ENCODE data around the gene MCU. TPM values are rescaled to one million over a fixed set of nuclear protein-coding genes. Genes with fewer than 3 reads are reported as not detected.

Gene MCU
- total and polyA plus RNA-seq, 2 of the 4 experiments (the other 2 are of a cell fraction), result 36.2 to 36.7 TPM

DNA sequence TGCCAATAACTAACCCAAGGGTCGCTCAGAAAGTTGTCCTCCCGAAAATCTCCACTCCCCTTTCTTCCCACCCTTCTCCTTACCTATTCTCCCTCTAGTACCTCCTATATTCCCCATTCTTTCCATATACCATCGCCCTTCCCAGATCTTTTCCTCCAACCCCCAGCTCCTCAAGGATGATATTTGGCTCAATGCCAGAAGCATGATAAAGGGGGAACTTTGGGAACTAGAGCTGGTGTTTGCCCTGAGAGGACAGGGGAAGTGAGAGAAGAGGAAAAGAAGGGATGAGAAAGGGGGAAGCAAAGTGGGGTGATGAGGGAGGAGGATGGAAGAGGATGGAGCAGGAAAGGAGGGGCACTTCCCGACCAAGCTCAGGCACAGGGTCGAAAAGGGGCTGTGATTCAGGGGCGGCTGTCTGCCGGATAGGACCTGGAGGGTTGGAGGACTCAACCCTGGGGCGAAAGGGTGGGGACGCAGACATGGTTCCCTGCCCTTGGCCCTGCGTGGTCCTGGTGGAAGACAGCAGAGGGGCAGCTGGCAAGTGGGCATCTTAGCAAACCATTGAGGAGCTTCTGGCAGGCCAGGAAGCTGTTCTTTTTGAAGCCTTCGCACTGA is 203.4 kb downstream of the MCU start:
- intact Hi-C loops (cut with micrococcal nuclease), result no loop called here
- Histone ChIP-seq H3K4me1 (ENCODE audit: control insufficient read depth, insufficient read depth, low read length) (no peaks in the 10 kb centered on the region), H3K4ac (ENCODE audit: low read depth, low read length) (no peak overlapping the region), H4K91ac (ENCODE audit: insufficient read depth, low read depth, low read length) (no peak overlapping the region), H3K14ac (replicated peaks; ENCODE audit: low read depth, low read length) (no peak overlapping the region), H2BK15ac (ENCODE audit: low read depth, low read length) (no peak overlapping the region), H2AFZ (replicated peaks; ENCODE audit: low read length, poor library complexity) (no peak overlapping the region), H2BK5ac (ENCODE audit: low read depth, low read length, poor library complexity, severe bottlenecking) (no peak overlapping the region), H3K9me3 (ENCODE audit: control insufficient read depth, insufficient read depth, low read length) (no peaks in the 10 kb centered on the region), H2AK9ac (replicated peaks; ENCODE audit: low read depth, low read length, poor library complexity) (no peak overlapping the region), H3K9ac (ENCODE audit: low read depth, low read length) (no peak overlapping the region), H2AK5ac (ENCODE audit: low read depth, low read length) (no peak overlapping the region), H3K4me2 (ENCODE audit: low read depth, low read length) (no peak overlapping the region), H3K4me3 (ENCODE audit: insufficient read depth, low read depth, low read length) (no peak overlapping the region), H3K79me1 (ENCODE audit: low read depth in 1 of 2, low read length in 2 of 2) (no peaks in the 10 kb centered on the region), H2BK120ac (ENCODE audit: low read depth, low read length) (no peak overlapping the region), H4K5ac (ENCODE audit: low read depth, low read length) (no peak overlapping the region), H3K27ac (ENCODE audit: insufficient read depth, low read length) (no peak overlapping the region), H2BK20ac (ENCODE audit: low read depth, low read length) (no peak overlapping the region), H3K36me3 (ENCODE audit: control insufficient read depth, insufficient read depth, low read length) (no peaks in the 10 kb centered on the region), H3K56ac (ENCODE audit: extremely low read depth, insufficient read depth, low read length) (no peak overlapping the region), H3K27me3 (ENCODE audit: control insufficient read depth, insufficient read depth, low read length) (peaks cover 3% of the 10 kb centered on the region; the same call in 1 of the 2 replicates), H4K20me1 (ENCODE audit: insufficient read depth, low read length) (no peaks in the 10 kb centered on the region), H3K18ac (ENCODE audit: low read depth, low read length) (no peak overlapping the region), H3K9me1 (ENCODE audit: insufficient read depth, low read length) (no peaks in the 10 kb centered on the region), H3K23ac (ENCODE audit: low read depth, low read length) (no peak overlapping the region), H4K8ac (ENCODE audit: low read depth in 2 of 2, low read length in 2 of 2) (no peak overlapping the region)
- WGBS, 2 experiments (ENCODE audit: extremely low coverage in 2 of 2, insufficient read length in 1 of 2), result 95 to 100% methylated on average over 1 to 3 of the region's 11 CpGs
- in situ Hi-C loops (cut with MboI; ENCODE audit: low sequenced_read_pairs), result no loop called here
- no peak for DNase-seq
- ATAC-seq (ENCODE audit: low read depth), result no peak
- POLR2A ChIA-PET (ENCODE audit: unreplicated experiment), result no interaction called here
- BruUV-seq (replicated peaks), result no TSS peak
- CTCF ChIA-PET, result no interaction called here
- no peak for TF ChIP-seq RFX5 (IDR thresholded peaks at IDR 0.05; ENCODE audit: low read depth, low read length)
- no peak for TF ChIP-seq MXI1 (IDR thresholded peaks at IDR 0.05; ENCODE audit: borderline replicate concordance, low read depth, low read length)
- no peak for TF ChIP-seq FOS (IDR thresholded peaks at IDR 0.05; ENCODE audit: low read depth, low read length)
- TF ChIP-seq, protein P1, sequence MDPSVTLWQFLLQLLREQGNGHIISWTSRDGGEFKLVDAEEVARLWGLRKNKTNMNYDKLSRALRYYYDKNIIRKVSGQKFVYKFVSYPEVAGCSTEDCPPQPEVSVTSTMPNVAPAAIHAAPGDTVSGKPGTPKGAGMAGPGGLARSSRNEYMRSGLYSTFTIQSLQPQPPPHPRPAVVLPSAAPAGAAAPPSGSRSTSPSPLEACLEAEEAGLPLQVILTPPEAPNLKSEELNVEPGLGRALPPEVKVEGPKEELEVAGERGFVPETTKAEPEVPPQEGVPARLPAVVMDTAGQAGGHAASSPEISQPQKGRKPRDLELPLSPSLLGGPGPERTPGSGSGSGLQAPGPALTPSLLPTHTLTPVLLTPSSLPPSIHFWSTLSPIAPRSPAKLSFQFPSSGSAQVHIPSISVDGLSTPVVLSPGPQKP (IDR thresholded peaks at IDR 0.05; ENCODE audit: borderline replicate concordance, low read depth, low read length), result no peak
- no peak for TF ChIP-seq BHLHE40 (IDR thresholded peaks at IDR 0.05; ENCODE audit: low read depth, low read length)
- TF ChIP-seq RAD21 (IDR thresholded peaks at IDR 0.05; ENCODE audit: low read length), result no peak
- TF ChIP-seq, protein P2, sequence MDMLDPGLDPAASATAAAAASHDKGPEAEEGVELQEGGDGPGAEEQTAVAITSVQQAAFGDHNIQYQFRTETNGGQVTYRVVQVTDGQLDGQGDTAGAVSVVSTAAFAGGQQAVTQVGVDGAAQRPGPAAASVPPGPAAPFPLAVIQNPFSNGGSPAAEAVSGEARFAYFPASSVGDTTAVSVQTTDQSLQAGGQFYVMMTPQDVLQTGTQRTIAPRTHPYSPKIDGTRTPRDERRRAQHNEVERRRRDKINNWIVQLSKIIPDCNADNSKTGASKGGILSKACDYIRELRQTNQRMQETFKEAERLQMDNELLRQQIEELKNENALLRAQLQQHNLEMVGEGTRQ (IDR thresholded peaks at IDR 0.05; ENCODE audit: low read depth, low read length), result no peak
- TF ChIP-seq NFE2L2 (IDR thresholded peaks at IDR 0.05; ENCODE audit: low read depth, low read length), result no peak
- TF ChIP-seq RCOR1 (IDR thresholded peaks at IDR 0.05; ENCODE audit: insufficient replicate concordance, low read length), result no peak
- TF ChIP-seq CHD1 (IDR thresholded peaks at IDR 0.05; ENCODE audit: low read depth, low read length), result no peak
- dilution Hi-C loops (cut with HindIII; ENCODE audit: low sequenced_read_pairs, unreplicated experiment), result no loop called here

Measured in IMR-90 (cell line).